Hematopoietic multipotent progenitor cell (in vitro differentiated cells): Measurements from ENCODE around the gene TULP3. TPM values are rescaled to one million over a fixed set of nuclear protein-coding genes. Genes with fewer than 3 reads are reported as not detected.

ENCODE experiments used
- DNase-seq, 3 donors: peaks; one replicate each; pipeline ENCODE4 v3.0.0-alpha.2; 2011 to 2015; ENCODE audit warnings: low read depth in 2 of 3, low spot score in 2 of 3
- total RNA-seq: library from RNA; depleted of rRNA; stranded (reverse); fragments of >200 nt; gene quantifications from one replicate; pipeline ENCODE4 v1.2.3, GENCODE V29; 2012

Gene TULP3
- total RNA-seq, 1 donor = 6.5 TPM

GRCh38 chr12:2925322-2925995 is 34.8 kb downstream of the TULP3 start:
- no peak for DNase-seq

GRCh38 chr12:2930865-2931264 is 40.2 kb downstream of the TULP3 start:
- no peak for DNase-seq

GRCh38 chr12:2933586-2933985 is 42.9 kb downstream of the TULP3 start:
- DNase-seq = no peak

GRCh38 chr12:2934371-2934770 is 43.7 kb downstream of the TULP3 start:
- no peak for DNase-seq

GRCh38 chr12:2936301-2936700 is 45.6 kb downstream of the TULP3 start:
- no peak for DNase-seq

- DNase-seq = no peak
Measured at GRCh38 chr12:2937500-2937899, 46.8 kb downstream of the TULP3 start.

- no peak for DNase-seq
Measured at GRCh38 chr12:2939191-2939590, 48.5 kb downstream of the TULP3 start.

- no peak for DNase-seq
Measured at GRCh38 chr12:2940564-2940963, 49.9 kb downstream of the TULP3 start.

- no peak for DNase-seq
Measured at GRCh38 chr12:2941524-2941923, 50.8 kb downstream of the TULP3 start.

GRCh38 chr12:2944401-2945047 is 53.8 kb downstream of the TULP3 start:
- peak; percentile 3 to 68 (median 38) for DNase-seq

- no peak for DNase-seq
Measured at GRCh38 chr12:2949411-2949810, 58.7 kb downstream of the TULP3 start.

GRCh38 chr12:2955888-2956287 is 65.2 kb downstream of the TULP3 start:
- no peak for DNase-seq

GRCh38 chr12:2957816-2958431 is 67.2 kb downstream of the TULP3 start:
- no peak for DNase-seq

- DNase-seq = peak in 1 of 3 donors; percentile 18
Measured at GRCh38 chr12:2958432-2959191, 67.9 kb downstream of the TULP3 start.

- DNase-seq = no peak
Measured at GRCh38 chr12:2959192-2959504, 68.5 kb downstream of the TULP3 start, which contains the start of gene TEAD4. TEAD4 (plus strand) TSS chr12:2959397.

GRCh38 chr12:2959505-2960389 is 69.1 kb downstream of the TULP3 start:
- peak in 1 of 3 donors; percentile 19 for DNase-seq

GRCh38 chr12:2960390-2960956 is 69.8 kb downstream of the TULP3 start:
- peak in 1 of 3 donors; percentile 21 for DNase-seq

GRCh38 chr12:2960996-2961616 is 70.4 kb downstream of the TULP3 start:
- DNase-seq = no peak

GRCh38 chr12:2961705-2962104 is 71.0 kb downstream of the TULP3 start:
- no peak for DNase-seq
